Measurements from ENCODE around the gene TNFAIP8L1.

The TNFAIP8L1 gene

GRCh38 chr19:4688587-4688986, 49.3 kb downstream of the TNFAIP8L1 start:
- no peak for TF ChIP-seq TCF12 (IDR thresholded peaks at IDR 0.05; ENCODE audit: low read depth)
- TF ChIP-seq YY1 (IDR thresholded peaks at IDR 0.05; ENCODE audit: low read depth): no peak
- TF ChIP-seq TEAD4 (IDR thresholded peaks at IDR 0.05): no peak
- no peak for TF ChIP-seq TAF1 (IDR thresholded peaks at IDR 0.05; ENCODE audit: low read depth)
- no peak for TF ChIP-seq CEBPB (IDR thresholded peaks at IDR 0.05)
- no peak for TF ChIP-seq CREB1 (IDR thresholded peaks at IDR 0.05; ENCODE audit: low read depth)
- no peak for TF ChIP-seq MAX (IDR thresholded peaks at IDR 0.05)
- TF ChIP-seq RAD21 (IDR thresholded peaks at IDR 0.05; ENCODE audit: low read depth): no peak
- TF ChIP-seq NFIC (IDR thresholded peaks at IDR 0.05): no peak
- TF ChIP-seq, protein P1, sequence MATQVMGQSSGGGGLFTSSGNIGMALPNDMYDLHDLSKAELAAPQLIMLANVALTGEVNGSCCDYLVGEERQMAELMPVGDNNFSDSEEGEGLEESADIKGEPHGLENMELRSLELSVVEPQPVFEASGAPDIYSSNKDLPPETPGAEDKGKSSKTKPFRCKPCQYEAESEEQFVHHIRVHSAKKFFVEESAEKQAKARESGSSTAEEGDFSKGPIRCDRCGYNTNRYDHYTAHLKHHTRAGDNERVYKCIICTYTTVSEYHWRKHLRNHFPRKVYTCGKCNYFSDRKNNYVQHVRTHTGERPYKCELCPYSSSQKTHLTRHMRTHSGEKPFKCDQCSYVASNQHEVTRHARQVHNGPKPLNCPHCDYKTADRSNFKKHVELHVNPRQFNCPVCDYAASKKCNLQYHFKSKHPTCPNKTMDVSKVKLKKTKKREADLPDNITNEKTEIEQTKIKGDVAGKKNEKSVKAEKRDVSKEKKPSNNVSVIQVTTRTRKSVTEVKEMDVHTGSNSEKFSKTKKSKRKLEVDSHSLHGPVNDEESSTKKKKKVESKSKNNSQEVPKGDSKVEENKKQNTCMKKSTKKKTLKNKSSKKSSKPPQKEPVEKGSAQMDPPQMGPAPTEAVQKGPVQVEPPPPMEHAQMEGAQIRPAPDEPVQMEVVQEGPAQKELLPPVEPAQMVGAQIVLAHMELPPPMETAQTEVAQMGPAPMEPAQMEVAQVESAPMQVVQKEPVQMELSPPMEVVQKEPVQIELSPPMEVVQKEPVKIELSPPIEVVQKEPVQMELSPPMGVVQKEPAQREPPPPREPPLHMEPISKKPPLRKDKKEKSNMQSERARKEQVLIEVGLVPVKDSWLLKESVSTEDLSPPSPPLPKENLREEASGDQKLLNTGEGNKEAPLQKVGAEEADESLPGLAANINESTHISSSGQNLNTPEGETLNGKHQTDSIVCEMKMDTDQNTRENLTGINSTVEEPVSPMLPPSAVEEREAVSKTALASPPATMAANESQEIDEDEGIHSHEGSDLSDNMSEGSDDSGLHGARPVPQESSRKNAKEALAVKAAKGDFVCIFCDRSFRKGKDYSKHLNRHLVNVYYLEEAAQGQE (IDR thresholded peaks at IDR 0.05; ENCODE audit: low read depth): no peak
- no peak for TF ChIP-seq EP300 (IDR thresholded peaks at IDR 0.05; ENCODE audit: borderline replicate concordance)
- TF ChIP-seq EGR1 (IDR thresholded peaks at IDR 0.05): no peak
- TF ChIP-seq ZBTB7A (IDR thresholded peaks at IDR 0.05; ENCODE audit: low read depth): no peak
- TF ChIP-seq USF1 (IDR thresholded peaks at IDR 0.05): no peak
- TF ChIP-seq FOXM1 (IDR thresholded peaks at IDR 0.05; ENCODE audit: borderline replicate concordance, low read depth): no peak

GRCh38 chr19:4689403-4689802, 50.1 kb downstream of the TNFAIP8L1 start:
- TF ChIP-seq, protein P1 (IDR thresholded peaks at IDR 0.05; ENCODE audit: low read depth): no peak
- TF ChIP-seq NFIC (IDR thresholded peaks at IDR 0.05) (no peak), RAD21 (IDR thresholded peaks at IDR 0.05; ENCODE audit: low read depth) (no peak), TAF1 (IDR thresholded peaks at IDR 0.05; ENCODE audit: low read depth) (no peak), ZBTB7A (IDR thresholded peaks at IDR 0.05; ENCODE audit: low read depth) (no peak), MAX (IDR thresholded peaks at IDR 0.05) (no peak), EP300 (IDR thresholded peaks at IDR 0.05; ENCODE audit: borderline replicate concordance) (no peak), TEAD4 (IDR thresholded peaks at IDR 0.05) (no peak), FOXM1 (IDR thresholded peaks at IDR 0.05; ENCODE audit: borderline replicate concordance, low read depth) (no peak), EGR1 (IDR thresholded peaks at IDR 0.05) (no peak), CEBPB (IDR thresholded peaks at IDR 0.05) (no peak), TCF12 (IDR thresholded peaks at IDR 0.05; ENCODE audit: low read depth) (no peak), YY1 (IDR thresholded peaks at IDR 0.05; ENCODE audit: low read depth) (no peak), USF1 (IDR thresholded peaks at IDR 0.05) (no peak), CREB1 (IDR thresholded peaks at IDR 0.05; ENCODE audit: low read depth) (no peak)

- TF ChIP-seq RAD21 (IDR thresholded peaks at IDR 0.05; ENCODE audit: low read depth) (peak; percentile 16; the same call in 1 of the 2 replicates), TAF1 (IDR thresholded peaks at IDR 0.05; ENCODE audit: low read depth) (no peak)
Observed at GRCh38 chr19:4690361-4690760, 51.0 kb downstream of the TNFAIP8L1 start.

- TF ChIP-seq ZBTB7A (IDR thresholded peaks at IDR 0.05; ENCODE audit: low read depth): no peak
- no peak for TF ChIP-seq YY1 (IDR thresholded peaks at IDR 0.05; ENCODE audit: low read depth)
- no peak for TF ChIP-seq MAX (IDR thresholded peaks at IDR 0.05)
- no peak for TF ChIP-seq CEBPB (IDR thresholded peaks at IDR 0.05)
- TF ChIP-seq, protein P1 (IDR thresholded peaks at IDR 0.05; ENCODE audit: low read depth): no peak
- TF ChIP-seq USF1 (IDR thresholded peaks at IDR 0.05): no peak
- TF ChIP-seq FOXM1 (IDR thresholded peaks at IDR 0.05; ENCODE audit: borderline replicate concordance, low read depth): no peak
- no peak for TF ChIP-seq TEAD4 (IDR thresholded peaks at IDR 0.05)
- no peak for TF ChIP-seq EGR1 (IDR thresholded peaks at IDR 0.05)
- no peak for TF ChIP-seq EP300 (IDR thresholded peaks at IDR 0.05; ENCODE audit: borderline replicate concordance)
- TF ChIP-seq NFIC (IDR thresholded peaks at IDR 0.05): no peak
- TF ChIP-seq TAF1 (IDR thresholded peaks at IDR 0.05; ENCODE audit: low read depth): no peak
- no peak for TF ChIP-seq TCF12 (IDR thresholded peaks at IDR 0.05; ENCODE audit: low read depth)
- no peak for TF ChIP-seq RAD21 (IDR thresholded peaks at IDR 0.05; ENCODE audit: low read depth)
- no peak for TF ChIP-seq CREB1 (IDR thresholded peaks at IDR 0.05; ENCODE audit: low read depth)
Observed at GRCh38 chr19:4691373-4691772, 52.1 kb downstream of the TNFAIP8L1 start.

Data from Ishikawa (cell line).